GM10266 (cell line): Measurements from ENCODE around the gene GPR55.

Experiments used
- DNase-seq: peaks from one replicate; pipeline ENCODE4 v3.0.0; 2012; ENCODE audit errors: extremely low spot score
- TF ChIP-seq, protein P1 (sequence below): IDR thresholded peaks from 2 replicates; pipeline ENCODE4 v1.5.1; 2012; ENCODE audit warnings: mild to moderate bottlenecking, low read depth; ENCODE audit not compliant: control insufficient read depth, insufficient read depth; ENCODE audit errors: missing control alignments

GPR55 gene

GRCh38 chr2:230931556-230932231, 6.7 kb upstream of the GPR55 start:
- TF ChIP-seq, protein P1, sequence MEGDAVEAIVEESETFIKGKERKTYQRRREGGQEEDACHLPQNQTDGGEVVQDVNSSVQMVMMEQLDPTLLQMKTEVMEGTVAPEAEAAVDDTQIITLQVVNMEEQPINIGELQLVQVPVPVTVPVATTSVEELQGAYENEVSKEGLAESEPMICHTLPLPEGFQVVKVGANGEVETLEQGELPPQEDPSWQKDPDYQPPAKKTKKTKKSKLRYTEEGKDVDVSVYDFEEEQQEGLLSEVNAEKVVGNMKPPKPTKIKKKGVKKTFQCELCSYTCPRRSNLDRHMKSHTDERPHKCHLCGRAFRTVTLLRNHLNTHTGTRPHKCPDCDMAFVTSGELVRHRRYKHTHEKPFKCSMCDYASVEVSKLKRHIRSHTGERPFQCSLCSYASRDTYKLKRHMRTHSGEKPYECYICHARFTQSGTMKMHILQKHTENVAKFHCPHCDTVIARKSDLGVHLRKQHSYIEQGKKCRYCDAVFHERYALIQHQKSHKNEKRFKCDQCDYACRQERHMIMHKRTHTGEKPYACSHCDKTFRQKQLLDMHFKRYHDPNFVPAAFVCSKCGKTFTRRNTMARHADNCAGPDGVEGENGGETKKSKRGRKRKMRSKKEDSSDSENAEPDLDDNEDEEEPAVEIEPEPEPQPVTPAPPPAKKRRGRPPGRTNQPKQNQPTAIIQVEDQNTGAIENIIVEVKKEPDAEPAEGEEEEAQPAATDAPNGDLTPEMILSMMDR = no peak
- DNase-seq = no peak

DNA sequence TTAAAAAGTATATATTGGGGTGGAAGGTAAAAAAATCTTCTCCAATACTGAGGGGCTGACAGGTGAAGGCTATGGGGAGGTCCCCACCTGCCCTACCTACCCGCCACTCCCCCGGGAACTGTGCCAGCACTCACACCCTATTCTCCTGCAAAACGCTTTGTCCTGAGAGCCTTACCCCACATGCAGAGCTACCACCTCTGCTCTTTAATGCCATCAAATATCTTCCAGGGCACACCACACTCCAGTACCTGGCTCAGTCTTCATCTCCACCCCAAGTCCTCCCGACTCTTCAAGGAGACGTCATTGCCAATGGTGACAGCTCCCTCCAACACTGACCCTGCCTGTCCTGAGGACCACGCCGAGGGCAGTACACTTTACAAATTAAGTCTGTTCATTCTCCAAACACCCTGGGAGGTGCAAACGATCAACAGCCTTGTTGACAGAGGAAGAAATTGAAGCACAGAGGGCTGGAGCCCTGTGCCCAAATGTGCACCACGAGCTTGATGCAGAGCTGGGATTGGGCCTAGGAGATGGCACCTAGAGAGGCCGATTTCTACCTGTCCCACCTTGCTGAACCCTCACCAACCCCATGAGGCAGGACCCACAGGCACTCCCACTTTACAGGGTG, 6.0 kb upstream of the GPR55 start:
- TF ChIP-seq, protein P1 = no peak
- DNase-seq = no peak

DNA sequence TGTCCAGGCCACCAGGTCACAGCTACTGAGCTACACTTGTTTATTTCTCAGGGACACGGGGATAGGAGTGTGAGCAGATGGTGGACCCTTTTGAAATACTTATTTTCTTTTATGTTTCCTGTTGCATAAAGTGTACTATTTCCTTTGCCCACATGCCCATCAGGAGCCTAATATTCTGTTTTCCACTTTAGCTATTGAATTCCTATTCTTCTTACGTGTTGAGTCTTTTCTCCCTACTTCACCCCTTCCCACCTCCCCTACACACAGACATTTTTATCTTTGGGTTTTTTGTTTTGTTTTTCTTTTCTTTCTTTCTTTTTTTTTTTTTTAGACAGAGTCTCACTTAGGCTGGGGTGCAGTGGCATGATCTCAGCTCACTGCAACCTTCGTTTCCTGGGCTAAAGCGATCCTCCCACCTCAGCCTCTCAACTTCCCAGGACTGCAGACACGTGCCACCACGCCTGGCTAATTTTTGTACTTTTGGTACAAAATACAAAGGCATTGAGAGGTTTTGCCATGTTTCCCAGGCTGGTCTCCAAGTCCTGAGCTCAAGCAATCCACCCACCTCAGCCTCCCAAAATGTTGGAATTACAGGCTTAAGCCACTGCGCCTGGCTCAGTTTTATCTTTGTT, 5.2 kb upstream of the GPR55 start:
- TF ChIP-seq, protein P1 = no peak
- DNase-seq = no peak

- TF ChIP-seq, protein P1 = peak; percentile 21
- no peak for DNase-seq
Observed at GRCh38 chr2:230929381-230930148, 4.5 kb upstream of the GPR55 start.

GRCh38 chr2:230928701-230929380, 3.8 kb upstream of the GPR55 start:
- no peak for DNase-seq
- TF ChIP-seq, protein P1 = no peak

GRCh38 chr2:230927711-230928341, 2.8 kb upstream of the GPR55 start:
- DNase-seq = no peak
- TF ChIP-seq, protein P1 = no peak
